Epithelial cell of prostate (primary cell): Measurements from ENCODE around the gene HIBADH.
"Not testable (repeated sequence)": the region's sequence is repeated elsewhere in the genome, so short reads cannot be mapped to it uniquely, and the experiment has no call there.

Source experiments
- DNase-seq: peaks from one replicate; pipeline ENCODE4 v3.0.0-alpha.2; 2011; ENCODE audit warnings: low read depth, low spot score
- H3K27ac ChIP-seq: fragments of 450-650 bp; 2 replicates; pipeline ENCODE4 v1.5.1; 2017; ENCODE audit warnings: mild to moderate bottlenecking

The HIBADH gene

GRCh38 chr7:27684491-27684890 is 21.8 kb upstream of the HIBADH start:
- H3K27ac ChIP-seq, result no peak overlapping the region
- DNase-seq, result no peak

DNA sequence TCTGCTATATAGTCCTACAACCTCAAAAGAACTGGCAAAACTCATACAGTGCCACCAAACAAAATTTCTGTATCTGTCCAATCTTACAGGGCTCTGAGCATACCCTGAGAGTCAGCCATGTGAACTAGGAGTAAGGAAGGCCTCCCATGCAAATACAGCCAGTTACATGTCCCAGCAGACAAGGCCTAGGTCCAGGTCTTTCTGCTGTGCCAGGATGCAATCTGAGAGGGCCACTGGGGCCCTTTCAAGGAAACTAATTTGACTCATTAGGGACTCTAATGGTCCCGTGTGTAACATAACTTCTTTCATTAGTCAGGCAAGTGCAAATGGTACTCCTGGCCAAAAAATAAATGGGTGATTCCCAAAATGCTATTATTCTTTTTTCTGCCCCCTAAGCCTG is 17.9 kb upstream of the HIBADH start:
- no peak overlapping the region for H3K27ac ChIP-seq
- no peak for DNase-seq

GRCh38 chr7:27678617-27679260 is 16.1 kb upstream of the HIBADH start:
- H3K27ac ChIP-seq, result peak overlapping the region; percentile 97

GRCh38 chr7:27677912-27678612 is 15.4 kb upstream of the HIBADH start:
- H3K27ac ChIP-seq, result peak overlapping the region; percentile 97
- peak; percentile 85 for DNase-seq

More at GRCh38 chr7:27678617-27679260, 16.1 kb upstream of the HIBADH start:
- DNase-seq, result no peak

DNA sequence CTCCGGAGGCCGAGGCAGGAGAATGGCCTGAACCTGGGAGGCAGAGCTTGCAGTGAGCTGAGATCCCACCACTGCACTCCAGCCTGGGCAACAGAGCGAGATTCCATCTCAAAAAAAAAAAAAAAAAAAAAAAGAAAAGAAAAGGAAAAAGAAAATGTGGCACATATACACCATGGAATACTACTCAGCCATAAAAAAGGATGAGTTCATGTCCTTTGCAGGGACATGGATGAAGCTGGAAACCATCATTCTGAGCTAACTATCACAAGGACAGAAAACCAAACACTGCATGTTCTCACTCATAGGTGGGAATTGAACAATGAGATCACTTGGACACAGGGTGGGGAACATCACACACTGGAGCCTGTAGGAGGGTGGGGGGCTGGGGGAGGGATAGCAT is 11.4 kb upstream of the HIBADH start:
- not testable (repeated sequence) for DNase-seq, H3K27ac ChIP-seq

DNA sequence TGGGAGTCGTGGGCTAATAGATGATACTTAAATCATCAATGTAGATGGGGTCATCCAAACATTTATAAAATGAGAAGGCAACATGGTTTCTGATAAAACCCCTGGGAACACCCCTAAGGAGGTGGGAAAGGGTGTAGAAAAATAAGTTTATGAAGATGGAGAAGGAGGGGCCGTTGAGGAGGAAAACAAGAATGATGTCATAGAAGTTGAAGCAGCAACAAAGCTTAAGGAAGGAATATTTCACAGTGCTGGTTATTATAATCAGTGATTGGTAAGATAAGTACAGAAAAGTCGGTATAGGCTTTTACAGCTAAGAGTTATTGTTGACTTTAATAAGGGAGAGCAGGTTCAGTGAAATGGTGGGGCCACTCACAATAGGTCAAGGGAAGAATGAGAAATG is 9.0 kb upstream of the HIBADH start:
- DNase-seq, result no peak
- no peak overlapping the region for H3K27ac ChIP-seq

- no peak for DNase-seq
- H3K27ac ChIP-seq, result no peak overlapping the region
Measured at GRCh38 chr7:27670676-27671075, 8.0 kb upstream of the HIBADH start.

DNA sequence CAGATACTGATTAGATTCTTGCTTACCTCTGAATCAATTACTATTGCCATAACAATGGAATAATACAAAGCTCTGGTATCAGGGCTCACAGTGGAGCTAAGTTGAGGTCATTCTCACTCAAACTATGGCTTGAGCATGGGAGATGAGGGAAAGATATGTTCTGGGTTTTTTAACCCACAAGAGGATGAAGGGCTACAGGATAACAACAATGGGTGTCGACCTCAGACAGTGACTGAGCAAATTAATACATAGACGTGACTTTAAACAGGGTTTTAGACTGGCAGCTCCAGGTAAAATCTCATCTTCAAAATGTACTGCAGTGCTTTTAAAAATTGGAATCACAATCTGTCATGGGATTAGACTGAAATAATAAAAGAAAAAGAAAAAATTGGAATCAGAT is 7.5 kb upstream of the HIBADH start:
- DNase-seq, result no peak
- H3K27ac ChIP-seq, result no peak overlapping the region

GRCh38 chr7:27665531-27665930 is 2.8 kb upstream of the HIBADH start:
- H3K27ac ChIP-seq, result no peak overlapping the region
- no peak for DNase-seq

DNA sequence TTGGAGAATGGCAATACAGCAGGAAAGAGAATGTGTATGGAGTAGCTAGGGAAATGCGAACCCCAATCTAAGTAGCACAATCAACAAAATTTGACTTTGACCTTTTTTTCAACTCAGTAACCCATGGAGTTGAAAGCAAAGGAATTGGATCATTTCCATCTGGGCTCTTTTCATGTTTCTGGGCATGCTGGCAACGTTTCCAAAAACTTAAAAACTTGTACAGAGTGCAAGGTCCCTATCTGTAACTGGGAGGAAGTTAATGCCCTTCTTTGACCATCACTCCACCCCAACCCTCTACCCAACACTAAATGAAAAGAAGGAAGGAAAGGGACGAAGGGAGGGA is 1.3 kb upstream of the HIBADH start:
- H3K27ac ChIP-seq, result no peak overlapping the region
- no peak for DNase-seq

DNA sequence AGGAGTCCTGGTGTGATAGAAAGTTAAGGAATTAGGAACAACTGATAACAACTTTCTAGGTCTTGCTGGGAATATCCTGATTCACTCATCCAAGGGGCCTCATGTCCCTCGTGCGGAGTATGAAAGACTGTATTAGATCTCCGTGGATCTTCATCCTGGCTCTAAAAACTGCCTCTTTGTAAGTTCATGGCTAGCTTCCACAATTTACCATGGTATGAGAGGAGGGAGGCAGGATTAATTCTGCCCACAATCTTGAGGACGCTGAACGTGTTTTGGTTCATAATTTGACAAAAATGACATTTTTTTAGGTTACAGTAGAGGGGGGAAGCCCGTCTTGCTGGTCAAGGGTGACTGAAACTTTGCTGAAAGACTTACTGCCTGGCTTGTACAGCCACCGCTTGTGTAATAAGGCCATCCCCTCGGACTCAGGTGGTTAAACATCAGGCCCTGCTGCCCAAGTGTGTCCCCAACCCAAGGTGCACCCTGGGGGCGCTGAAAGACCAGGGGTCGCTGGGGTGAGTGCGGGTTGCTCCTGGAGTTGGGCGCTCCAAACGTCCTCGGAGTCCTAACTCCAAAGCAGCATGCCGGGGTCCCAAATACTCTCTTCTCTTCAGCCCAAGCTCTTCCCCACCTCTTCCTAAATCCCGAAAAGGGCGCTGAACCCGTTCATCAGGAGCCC is 733 bp downstream of the HIBADH start:
- DNase-seq, result no peak
- H3K27ac ChIP-seq, result peak overlapping the region; percentile 50

GRCh38 chr7:27656724-27657123 is 6.0 kb downstream of the HIBADH start:
- no peak overlapping the region for H3K27ac ChIP-seq
- no peak for DNase-seq

GRCh38 chr7:27655184-27655583 is 7.5 kb downstream of the HIBADH start:
- DNase-seq, result no peak
- H3K27ac ChIP-seq, result no peak overlapping the region

- H3K27ac ChIP-seq, result no peak overlapping the region
- DNase-seq, result no peak
Measured at GRCh38 chr7:27652518-27652917, 10.2 kb downstream of the HIBADH start.

DNA sequence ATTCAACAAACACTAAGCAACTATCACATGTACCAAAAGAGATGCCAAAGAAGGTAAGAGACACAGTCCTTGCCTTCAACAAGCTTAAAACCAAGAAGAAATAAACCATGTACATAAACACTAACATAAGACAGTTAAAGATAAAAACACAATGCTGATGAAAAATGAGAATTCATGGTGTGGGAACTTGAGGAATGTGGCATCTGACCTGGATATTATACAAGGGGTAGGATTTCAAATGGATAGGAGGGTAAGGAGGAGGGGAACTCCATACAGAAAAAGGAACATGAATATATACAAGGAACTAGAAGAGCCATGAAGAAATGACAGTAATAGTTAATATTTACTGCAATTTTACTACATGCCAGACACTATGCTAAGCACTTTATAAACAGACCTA is 11.0 kb downstream of the HIBADH start:
- H3K27ac ChIP-seq, result no peak overlapping the region
- DNase-seq, result no peak

- DNase-seq, result no peak
- no peak overlapping the region for H3K27ac ChIP-seq
Measured at GRCh38 chr7:27650283-27650682, 12.4 kb downstream of the HIBADH start.

DNA sequence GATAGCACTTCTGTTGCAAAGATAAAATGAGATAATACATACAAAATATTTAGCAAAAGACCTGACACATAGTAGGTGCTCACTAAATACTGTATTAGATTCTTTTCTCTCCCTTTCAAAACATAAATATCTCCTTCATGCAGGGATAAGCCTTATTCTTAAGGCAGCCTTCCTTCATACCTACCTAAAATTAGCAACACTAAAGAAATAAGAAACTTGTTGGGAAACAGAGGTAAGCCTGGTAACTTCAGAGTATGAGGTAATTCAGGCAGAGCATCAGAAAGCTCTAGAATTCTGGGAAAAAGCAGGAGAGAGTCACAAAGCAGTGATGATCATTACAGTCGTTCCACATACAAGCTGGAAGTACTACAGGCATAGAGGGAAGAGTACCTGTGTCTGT is 15.2 kb downstream of the HIBADH start:
- DNase-seq, result no peak
- peak overlapping the region; percentile 68 for H3K27ac ChIP-seq

- H3K27ac ChIP-seq, result peak overlapping the region; percentile 68
- peak; percentile 43 for DNase-seq
Measured at GRCh38 chr7:27647046-27647445, 15.6 kb downstream of the HIBADH start.

DNA sequence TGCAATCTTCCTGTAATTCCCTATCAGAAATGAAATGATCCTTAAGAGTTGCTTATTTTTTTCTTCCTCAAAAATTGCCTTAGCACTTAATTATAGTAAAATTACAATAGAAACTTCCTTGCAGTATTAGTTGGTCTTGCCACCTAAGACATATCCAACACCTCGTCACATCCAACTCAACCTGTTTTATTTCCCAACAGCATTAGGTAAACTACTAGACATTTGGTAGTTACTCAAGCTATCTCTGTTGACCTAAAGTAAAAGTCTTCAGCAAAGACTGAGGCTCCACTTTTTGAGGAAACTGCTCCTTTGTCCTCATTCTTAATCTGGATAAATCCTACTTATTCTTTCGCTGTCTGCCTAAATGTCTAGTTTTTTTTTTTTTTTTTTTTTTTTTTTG is 20.4 kb downstream of the HIBADH start:
- DNase-seq, result no peak
- H3K27ac ChIP-seq, result peak overlapping the region; percentile 76

- no peak for DNase-seq
- peak overlapping the region; percentile 76 for H3K27ac ChIP-seq
Measured at GRCh38 chr7:27641581-27642230, 21.0 kb downstream of the HIBADH start.
